GM19240 (cell line): Measurements from ENCODE around the gene CEP63.

Source experiments
- DNase-seq: peaks from one replicate; pipeline ENCODE4 v3.0.0; 2011; ENCODE audit warnings: low spot score; ENCODE audit not compliant: insufficient read length

Gene CEP63

DNA sequence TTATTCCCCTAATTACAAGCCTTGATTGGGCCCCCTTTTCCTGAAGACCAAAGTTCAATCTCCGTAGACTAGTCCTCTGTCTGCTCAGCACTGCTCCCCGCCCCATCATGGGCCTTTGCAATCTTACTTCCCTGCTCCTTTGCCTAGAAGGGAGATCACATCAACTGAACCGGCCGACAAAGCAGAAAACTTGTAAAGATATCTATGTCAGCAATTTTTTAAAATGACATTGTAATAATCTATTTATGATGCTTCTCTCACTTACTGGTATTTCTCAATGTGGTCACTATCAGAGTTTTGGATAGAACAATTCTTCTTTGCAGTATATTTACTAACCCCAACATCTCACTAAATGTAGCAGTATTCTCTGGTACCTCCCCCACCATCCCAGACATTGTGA lies 17.3 kb upstream of the CEP63 start:
- no peak for DNase-seq

DNA sequence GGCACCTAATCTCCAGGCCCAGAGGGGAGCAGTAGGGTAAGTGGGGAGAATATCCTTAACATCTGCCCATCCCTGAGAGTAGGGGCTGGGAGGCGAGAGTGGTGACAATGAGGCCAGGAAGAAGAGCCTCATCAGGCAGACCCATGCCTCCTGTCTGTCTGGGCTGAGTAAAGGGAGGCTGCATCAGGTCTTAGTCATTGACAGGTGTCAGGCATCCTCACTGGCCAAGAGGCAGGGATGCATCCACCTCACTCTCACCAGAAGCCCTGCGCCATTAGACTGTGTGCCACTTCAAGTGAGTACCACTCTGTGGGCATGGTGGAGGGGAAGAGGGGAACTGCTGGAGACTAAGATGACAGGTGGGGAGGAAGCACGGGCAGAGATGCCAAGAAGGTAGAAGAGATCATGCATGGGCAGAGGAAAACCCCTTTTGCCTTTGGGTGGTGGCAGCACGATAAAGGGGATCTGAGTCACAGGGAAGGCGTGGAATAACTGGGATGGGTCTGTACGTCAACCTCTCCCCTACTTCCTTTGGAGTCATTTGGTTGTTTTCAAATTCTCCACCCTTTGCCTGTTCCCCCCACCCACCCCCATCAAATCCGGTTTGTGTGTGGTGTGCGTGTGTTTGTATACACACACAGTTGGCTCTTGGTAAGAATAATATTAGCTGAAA lies 14.2 kb upstream of the CEP63 start:
- DNase-seq, result no peak

DNA sequence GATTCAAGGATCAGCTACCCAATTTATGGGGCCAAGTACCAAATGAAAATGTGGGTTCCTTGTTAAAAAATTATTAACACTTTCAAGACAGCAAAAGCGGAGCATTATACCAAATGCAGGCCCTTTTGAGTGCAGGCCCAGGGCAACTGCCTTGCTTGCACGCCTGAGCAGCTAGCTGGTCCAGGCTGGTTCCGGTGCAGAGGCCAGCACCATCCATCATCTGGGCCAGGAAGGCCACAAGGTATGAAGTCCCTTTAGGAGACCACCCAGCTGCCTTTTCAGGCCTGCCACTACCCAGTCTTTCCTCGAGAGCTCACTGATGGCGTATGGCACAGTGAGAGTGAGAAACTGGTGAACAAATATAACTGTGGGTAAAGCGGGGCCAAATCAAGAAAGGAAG lies 13.0 kb upstream of the CEP63 start:
- DNase-seq, result no peak

DNA sequence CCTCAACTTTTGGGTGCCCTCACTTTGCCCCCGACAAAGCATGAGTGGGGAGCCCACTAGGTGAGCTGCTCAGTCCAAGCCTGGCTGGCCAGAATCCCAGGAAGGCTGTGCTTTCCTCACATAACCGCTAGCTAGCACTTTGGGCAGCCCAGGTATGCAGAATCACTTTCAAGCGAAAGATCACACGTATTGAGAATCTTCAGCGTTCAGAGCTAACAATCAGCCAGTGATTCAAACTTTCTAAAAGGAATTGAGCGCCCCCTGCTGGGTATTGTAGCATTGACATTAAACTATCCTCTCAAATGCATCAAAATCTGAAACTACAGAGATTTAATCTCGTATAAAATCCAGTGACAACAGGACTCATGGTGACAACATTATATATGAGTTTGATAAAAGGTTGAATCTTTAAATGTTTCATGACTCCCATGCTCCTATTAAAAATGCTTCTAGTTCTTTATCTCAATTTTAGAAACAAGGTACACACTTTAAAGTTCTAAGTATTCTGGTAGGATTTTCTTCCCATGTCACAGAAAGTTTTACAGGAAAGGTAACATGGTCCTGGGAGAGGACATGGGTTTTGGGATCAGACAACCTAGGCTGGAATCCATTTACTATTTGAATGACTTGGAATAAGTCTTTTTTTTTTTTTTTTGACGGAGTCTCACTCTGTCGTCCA lies 11.8 kb upstream of the CEP63 start:
- DNase-seq, result no peak

DNA sequence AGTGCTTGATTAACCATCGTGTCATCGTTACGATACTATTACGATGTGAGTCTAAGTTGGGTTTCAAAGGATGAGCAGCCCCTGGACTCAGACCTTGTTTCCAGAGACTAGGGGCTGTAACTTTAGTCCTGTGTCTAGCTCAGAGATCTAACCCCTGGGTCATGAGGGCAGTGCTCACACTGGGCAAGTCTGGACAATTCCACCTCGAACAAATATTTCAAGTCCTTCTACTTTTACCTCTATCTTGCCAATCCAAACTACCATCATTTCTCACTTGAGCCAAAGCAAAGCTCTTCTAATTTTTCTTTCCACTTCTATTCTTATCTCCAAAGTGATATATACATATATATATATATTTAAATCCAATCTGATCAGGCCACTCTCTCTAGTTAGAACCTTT lies 10.9 kb upstream of the CEP63 start:
- no peak for DNase-seq

DNA sequence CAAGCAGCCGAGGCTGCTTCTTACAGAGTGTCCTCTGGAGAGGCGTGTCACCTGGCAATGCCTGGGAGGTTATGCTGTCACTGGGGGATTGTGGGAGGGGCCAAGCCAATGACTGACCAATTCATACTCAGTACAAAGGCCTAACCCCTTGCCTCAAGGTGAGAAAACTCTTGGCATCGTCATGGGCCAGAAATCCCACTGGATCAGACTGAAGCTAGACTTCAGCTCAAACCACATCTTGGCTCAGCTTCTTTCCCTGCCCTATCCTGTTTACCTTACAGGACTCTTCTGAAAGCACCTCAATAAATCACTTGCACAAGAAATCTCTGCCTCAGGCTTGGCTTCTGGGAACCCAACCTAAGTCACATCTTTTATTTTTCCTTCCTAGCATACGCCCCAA lies 9.6 kb upstream of the CEP63 start:
- no peak for DNase-seq

DNA sequence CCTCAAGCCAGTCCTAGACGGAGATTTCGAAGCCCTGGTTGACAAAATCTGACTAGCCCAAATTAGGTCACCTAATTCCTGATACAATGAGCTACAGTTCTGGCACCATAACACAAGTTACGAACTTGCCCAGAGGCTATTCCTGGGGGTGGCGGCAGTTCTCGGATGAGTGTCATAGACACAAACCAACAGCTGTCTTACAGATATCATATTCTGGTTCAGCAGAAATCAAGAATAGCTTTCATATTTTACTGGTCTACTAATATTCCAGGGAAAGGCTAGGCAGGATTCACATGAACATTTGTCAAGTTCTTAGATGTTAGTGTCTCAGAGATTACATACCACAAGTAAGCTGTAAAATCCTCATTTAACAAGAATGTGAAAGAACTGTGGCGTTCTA lies 8.9 kb upstream of the CEP63 start:
- no peak for DNase-seq

DNA sequence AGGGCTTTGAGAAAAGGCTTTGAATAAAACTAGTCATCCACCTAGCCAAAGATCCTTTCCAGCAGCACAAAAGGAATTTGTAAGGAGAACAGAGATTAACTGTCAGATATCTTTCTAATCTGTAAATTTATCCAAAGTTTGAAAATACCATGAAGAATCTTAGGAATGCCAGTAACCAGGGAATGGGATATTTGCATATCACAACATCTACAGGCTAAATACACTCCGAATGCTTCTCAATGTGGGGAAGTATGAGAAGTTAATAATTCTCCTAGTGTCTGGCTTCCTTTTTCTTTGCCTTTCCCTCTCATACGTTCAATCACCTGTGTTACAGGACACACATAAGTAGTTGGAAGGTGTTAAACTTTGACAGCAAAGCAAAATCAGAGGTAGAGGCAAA lies 7.9 kb upstream of the CEP63 start:
- no peak for DNase-seq

DNA sequence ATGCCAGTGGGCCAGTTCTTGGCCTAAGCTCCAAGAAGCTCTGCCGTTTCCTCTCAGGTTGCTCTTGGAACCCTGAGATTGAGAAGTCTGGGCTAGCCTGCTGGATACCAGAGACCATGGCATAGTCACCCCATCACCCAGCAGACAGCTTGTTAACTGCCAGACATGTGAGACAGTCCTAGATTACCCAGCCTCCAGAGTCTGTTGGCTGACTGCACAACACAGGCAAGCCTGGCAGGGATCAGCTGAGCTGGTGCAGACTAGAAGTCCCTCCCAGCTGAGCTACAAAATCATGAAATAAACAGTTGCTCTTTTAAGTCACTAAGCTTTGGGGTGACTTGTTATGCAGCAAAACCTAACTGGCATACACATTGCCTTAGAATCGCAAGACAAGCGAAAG lies 5.3 kb upstream of the CEP63 start:
- no peak for DNase-seq

DNA sequence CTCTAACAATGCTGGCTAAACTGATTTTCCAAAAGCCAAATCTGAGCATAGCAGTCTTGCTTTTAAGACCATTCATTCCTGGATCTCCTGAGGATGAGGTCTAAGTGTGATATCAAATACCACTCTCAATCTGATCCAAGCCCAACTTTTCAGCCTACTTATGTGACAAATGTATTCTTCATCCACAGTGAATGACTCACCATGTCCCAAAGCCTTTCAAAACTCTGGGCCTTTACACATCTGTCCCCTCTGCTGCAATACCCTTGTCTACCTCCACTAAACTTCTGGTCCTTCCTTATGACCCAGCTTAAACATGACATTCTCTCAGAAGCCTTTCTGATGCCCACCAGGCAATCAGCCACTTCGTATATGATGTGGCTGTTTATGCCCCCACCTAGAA lies 4.7 kb upstream of the CEP63 start:
- no peak for DNase-seq

DNA sequence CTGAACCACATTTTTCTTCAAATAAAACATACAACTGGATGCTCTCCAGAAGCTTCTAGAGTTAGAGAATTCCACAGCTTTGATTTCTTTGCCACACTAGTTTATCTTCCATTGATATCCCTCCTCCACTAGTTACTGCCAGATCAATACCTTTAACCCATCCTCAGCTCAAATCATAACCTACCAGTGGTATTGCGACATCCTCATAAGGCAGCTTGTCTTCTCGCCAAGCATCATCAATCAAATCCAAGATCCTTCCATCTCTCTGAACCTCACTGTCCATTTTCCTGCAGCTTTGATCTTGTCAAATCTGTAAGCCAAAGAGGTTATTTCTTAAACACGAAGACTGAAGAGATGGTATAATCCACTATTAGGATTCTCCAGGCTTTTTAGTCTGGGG lies 3.2 kb upstream of the CEP63 start:
- no peak for DNase-seq

DNA sequence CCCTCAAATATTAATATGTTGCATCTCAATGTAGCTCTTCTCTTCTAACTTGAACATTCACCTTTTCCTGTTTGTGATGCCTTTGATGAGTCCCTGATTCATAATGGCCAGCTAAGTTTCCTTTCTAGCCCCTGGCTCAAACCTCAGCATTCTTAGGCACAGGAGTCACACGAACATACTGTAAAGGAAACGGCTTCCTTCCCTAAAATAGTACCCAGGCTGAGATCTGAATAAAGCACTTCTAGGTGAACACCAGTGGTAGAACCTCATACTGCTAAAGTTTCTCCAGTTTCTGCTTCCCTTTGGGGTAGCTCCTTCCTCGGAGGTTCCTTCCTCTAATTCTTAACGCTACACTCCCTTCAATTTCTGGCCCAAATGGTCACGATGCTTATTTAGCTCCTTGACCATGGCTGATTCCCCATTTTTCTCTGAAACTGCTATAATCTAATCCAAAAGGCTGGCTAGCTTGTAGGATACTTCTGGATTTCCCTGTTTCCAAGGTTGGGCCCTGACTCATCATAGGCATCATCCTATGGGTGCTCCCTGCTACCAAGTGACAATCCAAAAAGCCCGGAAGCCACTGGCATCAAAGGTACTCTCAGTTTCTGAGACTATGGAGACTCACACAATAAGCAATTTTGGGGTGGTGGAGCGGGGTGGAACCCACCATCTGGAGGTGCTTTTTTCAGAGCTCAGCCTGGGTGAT lies 2.5 kb upstream of the CEP63 start:
- no peak for DNase-seq

DNA sequence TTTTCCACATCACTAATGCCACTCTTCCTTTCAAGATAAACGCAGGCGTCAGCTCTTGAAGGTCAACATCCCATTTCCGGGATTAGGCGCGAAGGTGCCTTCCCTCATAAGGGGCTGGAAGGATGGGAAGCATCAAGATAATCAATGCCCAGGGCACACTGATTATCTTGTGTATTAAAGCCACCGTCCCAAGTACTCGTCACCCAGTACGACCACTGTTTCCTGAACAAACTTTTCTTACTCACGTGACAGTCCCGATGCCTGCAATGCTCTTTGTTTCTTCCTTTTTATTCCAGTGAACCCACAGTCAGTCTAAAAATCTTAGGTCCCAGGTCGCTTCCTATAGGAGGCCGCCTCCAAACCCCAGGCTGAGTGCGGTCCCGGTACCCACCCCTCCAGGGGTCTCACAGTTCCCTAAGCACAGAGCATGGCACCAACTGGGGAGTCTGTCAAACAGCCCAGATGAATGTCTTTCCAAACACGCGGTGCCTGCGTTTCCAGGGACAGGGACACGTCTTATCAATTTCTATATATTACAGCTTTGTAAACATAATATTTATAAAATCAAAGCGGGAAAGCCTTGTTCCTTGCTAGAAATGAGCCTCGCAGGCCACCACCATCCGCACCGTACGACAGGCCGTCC lies 661 bp upstream of the CEP63 start:
- no peak for DNase-seq

DNA sequence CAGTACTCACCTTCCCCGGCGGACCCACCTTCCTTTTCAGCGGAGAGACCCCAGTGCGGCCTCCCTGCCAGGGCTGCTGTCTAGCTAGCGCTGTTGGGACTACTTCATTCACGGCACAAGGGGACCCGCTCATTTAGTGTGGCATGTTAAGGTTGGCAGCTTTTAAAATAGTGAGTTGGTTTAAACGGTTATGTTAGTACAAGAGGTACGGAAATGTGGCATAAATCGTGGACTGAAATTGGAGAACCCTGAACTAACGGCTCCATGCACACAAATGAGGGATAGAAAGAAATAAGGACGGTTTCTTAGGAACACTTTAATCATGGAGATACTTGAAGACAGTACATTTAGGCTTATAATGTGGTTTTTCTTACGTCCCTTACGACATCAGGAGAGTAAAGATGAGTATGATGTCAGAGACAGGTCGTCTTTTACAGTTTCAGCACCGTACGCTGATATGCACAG lies 752 bp downstream of the CEP63 start:
- DNase-seq, result no peak

DNA sequence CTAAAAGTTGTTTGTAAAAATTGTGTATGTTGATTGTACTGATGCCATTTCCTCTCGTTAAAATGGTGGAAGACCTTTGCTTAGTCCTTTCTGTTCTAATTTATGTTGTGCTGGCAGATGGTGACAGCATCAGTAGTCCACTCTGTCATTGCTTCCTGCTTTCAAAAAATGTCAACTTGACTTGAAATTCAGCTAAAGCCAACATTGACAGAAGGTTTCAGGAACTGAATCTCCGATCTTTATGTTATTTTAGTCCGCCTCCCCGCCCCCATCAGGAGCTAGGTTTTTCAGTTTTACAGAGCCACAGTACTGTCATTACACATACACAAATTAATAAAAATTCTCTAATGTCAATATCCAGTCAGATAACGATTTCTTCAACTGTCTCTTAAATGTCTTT lies 1.5 kb downstream of the CEP63 start:
- DNase-seq, result no peak

DNA sequence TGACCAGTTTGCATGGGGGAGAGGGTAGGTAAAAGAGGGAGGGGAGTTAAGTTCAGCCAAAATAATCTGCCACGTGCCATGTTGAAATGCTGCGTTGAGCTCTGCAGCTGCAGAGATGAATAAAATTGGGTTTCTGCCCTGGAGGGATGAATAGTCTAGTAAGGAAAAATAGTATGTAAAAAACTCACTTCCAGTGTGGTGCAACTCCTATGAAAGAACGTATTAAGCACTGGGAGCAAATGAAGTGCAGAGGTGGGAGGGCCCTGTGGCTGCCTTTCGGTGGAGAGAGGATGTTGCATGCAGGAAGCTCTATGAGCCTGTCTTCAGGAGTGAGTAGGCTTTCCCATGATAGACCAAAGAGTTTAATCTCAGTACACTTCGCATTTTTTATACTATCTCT lies 8.6 kb downstream of the CEP63 start:
- DNase-seq, result no peak

DNA sequence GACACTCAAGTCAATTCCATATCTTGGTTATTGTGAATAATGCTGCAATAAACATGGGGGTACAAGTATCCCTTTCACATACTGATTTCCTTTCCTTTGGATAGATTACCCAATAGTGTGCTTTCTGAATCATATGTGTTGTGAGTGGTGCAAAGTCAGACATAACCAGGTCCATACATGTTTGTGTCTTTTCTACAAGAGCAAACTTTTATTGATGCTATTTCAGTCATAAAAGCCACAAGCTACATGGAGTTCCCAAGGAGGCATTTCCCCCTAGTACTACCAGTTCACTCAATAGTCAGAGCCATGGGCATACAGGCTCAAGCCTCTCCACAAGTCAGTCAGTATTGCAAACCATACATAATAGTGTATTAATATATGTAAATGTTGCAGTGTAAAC lies 10.1 kb downstream of the CEP63 start:
- no peak for DNase-seq

DNA sequence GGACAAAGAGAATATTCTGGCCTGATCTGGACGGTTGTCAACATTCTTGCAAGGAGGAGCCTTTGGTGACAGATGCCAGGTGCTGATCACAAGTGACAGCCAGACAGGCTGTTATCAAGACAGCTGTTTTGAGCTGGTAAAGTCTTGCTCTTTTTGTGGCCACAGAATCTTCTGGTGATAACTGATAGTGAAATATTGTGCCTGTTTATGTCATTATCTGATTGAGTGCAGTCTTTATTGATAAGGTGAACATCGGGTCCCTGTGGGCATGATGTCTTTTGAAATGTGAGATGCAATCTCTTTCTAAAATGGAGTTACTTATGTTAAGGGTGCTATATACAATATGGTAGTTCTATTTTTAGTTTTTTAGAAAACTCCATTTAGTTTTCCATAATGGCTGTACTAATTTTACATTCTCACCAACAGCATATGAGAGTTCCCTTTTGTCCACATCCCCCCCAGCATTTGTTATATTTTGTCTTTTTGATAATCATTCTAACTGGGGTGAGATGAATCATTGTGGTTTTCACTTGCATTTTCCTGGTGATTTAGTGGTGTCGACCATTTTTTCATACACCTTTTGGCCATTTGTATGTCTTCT lies 10.7 kb downstream of the CEP63 start:
- no peak for DNase-seq

DNA sequence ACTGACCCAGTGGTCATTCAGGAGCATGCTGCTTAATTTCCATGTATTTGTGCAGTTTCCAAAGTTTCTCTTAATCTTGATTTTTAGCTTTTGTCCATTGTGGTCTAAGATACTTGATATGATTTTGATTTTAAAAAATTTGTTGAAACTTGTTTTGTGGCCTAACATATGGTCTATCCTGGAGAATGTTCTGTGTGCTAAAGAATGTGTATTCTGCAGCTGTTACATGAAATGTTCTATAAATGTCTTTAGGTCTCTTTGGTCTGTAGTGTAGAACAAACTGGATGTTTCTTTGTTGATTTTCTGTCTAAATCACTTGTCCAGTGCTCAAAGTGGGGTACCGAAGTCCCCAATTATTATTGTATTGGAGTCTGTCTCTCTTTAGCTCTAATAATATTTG lies 17.4 kb downstream of the CEP63 start:
- DNase-seq, result no peak

DNA sequence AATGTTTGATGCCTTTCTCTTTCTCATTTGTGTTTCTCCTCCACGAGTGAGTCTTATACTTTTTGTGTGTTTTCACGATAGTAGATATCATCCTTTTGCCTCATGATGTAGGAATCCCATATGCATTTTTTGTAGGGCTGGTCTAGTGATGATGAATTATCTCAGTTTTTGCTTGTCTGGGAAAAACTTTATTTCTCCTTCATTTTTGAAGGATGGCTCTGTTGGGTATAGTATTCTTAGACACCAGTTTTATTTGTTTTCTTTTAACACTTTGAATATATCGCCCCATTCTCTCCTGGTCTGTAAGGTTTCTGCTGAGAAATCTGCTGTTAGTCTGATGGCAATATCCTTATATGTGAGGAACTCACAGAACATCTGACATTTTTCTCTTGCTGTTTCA lies 18.3 kb downstream of the CEP63 start:
- DNase-seq, result no peak

DNA sequence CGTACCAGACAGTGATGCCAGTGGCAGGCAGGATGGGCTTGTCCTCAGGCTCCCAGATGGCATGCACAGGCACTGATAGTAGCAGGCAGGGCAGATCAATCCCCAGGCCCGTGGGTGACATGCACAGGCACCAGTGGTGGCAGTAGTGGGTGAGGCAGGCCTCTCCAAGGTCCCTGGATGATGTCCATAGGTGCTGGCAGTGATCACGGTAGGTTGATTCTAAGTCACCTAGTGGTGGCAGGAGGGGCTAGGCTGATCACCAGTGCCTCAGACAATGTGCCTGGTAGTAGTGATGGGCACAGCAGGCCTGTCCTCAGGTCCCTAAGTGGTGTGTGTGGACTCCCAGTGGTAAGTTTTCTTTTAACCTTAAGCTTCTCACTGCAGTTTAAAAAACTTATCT lies 19.6 kb downstream of the CEP63 start:
- DNase-seq, result no peak

DNA sequence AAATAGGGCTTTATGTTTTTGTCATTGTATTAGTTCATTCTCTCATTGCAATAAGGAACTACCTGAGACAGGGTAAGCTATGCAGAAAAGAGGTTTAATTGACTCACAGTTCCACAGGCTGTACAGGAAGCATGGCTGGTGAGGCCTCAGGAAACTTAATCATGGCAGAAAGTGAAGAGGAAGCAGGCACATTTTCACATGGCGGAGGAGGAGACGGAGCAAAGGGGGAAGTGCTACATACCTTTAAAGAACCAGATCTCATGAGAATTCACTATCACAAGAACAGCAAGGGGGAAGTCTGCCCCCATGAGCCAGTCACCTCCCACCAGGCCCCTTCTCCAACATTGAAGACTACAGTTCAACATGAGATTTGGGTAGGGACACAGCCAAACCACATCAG lies 25.6 kb downstream of the CEP63 start:
- no peak for DNase-seq
